ENCODE data around the gene SAMSN1.
A peak's percentile ranks its signal among the peaks of the same experiment; 100 is the strongest.

Gene SAMSN1

DNA sequence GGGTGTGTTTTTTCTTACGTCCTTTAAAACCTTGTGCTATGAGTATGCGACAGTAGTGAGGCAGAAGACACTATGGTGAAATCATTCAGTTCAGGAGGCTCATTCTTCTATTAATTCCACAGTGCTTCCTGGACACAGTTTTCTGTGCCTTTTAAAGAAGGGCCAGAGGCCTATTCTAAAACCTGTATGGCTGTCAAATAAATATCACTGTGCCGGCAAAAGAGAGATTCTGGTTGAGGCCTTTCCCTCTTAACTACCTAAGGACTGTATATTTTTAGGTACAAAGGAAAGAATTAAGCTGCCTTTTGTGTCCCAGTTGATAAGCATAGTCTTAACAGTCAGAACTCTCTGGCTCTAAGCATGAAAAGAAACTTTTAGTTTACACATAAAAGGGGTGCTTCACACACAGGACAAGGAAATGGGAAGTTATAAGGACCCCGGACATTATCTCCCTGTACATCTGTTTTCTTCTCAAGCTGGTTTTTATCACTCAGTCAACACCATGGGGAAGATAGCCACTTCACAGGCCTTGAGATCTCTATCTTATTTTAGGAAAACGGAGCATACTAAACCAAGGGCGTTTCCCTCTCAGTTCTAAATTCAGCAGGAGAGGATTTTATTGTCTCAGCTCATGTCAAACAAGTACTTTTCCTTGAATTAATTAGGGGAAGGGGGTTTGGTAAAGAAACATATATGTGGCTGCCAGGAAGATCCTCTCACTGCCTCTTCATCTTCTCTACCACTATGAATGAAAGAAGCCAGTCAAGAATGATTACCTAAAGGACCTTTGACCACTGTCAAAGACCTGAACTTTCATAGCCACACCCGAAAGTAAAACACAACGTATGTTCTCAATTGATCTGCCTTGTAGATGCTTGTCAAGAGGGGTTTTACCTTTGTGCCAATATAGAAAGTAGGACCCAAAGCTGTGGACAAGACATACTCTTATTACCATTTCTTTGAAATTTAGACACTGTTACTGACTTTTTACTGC, 91.8 kb downstream of the SAMSN1 start:
- Mint-ChIP-seq H3K9me3 (peaks cover 2% of the 10 kb centered on the region), H3K4me3 (no peak overlapping the region), H3K27ac (peak overlapping the region; percentile 53), H3K27me3 (no peaks in the 10 kb centered on the region), H3K4me1 (peaks cover 23% of the 10 kb centered on the region), H3K36me3 (no peaks in the 10 kb centered on the region)

DNA sequence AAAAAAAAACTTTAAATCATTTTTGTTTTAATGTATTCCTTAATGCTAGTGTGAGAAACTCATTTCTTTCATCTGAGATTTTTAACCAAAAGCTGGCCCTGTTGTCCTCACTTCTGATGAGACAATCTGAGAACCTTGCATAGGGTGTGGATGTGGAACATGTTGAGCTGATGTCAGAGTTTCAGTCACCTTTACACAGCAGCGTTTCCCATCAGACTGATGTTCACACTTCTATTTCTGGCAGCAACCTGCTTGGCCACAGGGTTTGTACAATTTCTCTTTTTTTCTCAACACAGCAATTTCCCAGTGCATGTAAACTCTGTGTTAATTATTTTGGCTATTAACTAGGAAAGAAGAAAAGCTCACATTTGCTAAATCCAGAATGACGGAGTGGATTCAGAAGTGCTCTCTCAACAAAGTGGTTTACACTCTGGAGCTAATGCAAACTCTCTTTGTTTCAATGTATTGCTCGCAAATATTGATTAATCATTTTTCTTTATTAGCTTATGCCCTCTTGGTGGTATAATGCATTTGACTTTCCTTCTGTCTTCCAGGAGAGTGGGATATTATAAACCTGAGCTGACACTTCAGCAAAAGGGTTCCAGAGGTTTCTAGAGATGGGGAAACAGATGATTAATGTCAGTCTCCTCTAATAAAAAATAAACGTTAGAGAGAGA, 92.6 kb downstream of the SAMSN1 start:
- no peaks in the 10 kb centered on the region for H3K27me3 Mint-ChIP-seq
- no peaks in the 10 kb centered on the region for H3K36me3 Mint-ChIP-seq
- H3K9me3 Mint-ChIP-seq = no peaks in the 10 kb centered on the region
- H3K4me3 Mint-ChIP-seq = no peak overlapping the region
- peak overlapping the region; percentile 57 for H3K27ac Mint-ChIP-seq
- H3K4me1 Mint-ChIP-seq = peaks cover 26% of the 10 kb centered on the region

DNA sequence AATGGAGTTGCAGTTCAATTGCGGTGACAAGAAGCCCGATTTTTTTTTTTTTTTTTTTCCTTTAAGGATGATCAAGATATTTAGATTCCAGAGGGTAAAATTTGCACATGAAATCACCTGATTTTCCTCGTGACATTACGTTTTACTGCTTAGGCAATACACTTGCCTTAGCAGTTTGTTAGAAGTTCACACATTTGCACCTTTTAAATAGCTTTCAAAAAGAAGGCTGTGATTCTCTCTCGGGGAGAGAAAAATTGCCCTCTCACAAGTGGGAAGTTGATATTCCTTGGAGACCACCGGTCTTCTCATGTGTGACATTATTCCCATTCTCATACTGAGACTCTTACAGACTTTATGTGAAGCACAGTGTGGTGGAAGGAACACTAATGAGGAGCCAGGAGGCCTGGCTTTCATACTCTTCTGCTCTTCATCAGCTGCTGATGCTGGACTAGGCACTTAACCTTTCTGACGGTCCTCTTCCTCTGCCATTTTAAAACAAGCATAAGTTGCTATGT, 93.3 kb downstream of the SAMSN1 start:
- Mint-ChIP-seq H3K27ac (peak overlapping the region; percentile 57), H3K36me3 (no peaks in the 10 kb centered on the region), H3K9me3 (no peaks in the 10 kb centered on the region), H3K4me3 (no peak overlapping the region), H3K27me3 (no peaks in the 10 kb centered on the region), H3K4me1 (peaks cover 26% of the 10 kb centered on the region)

DNA sequence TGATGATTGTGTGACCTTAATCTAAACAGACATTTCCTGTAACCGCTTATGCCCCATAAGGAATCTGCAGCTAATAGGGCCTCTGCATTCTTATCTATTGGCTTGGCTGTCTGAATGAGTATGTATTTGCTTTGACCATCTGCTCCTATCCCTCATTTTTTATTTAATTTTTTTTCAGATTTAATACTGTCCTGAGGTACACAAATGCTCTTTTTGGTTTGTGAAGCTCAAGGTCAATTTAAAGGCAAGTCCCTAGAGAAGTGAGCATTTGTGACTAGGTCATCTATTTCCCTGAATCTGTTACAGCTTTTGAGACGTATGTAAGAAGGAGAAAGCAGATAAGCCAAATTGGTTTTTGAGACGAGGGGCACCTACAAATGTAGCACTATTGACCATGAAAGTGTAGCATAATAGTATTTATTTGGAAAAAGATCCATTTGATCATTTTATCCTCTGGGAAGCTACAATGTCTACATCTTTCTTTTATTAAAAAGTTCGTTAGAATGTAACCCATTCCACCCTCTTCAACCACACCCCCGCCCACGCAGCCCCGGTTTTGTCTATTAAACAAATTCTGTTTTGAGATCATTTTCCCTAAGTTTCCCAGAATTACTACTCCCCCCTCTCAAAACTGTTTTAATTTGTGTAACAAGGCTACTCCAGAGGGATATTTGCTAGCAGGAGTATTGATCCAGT, 93.9 kb downstream of the SAMSN1 start:
- Mint-ChIP-seq H3K9me3 (no peaks in the 10 kb centered on the region), H3K36me3 (no peaks in the 10 kb centered on the region), H3K4me1 (peaks cover 26% of the 10 kb centered on the region), H3K27me3 (no peaks in the 10 kb centered on the region), H3K4me3 (no peak overlapping the region), H3K27ac (peak overlapping the region; percentile 52)

DNA sequence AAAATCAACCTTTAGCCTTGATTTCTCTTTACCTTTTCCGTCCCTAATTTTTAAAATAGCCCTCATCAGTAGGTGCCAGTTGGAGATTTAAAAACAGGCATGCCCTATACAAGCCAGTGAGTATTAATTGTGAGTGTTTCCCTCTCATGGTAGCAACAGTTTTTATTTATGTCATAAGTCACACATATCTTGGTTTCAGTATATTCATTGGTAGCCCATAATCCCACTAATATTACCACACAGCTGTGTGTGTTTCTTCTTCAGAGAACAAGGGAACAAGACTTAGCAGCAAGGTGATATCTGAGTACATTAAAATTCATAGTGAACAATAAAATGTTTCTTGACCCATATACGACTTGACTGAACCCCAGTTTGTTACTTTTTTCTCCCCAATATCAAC, 94.6 kb downstream of the SAMSN1 start:
- no peaks in the 10 kb centered on the region for H3K9me3 Mint-ChIP-seq
- peaks cover 26% of the 10 kb centered on the region for H3K4me1 Mint-ChIP-seq
- no peaks in the 10 kb centered on the region for H3K36me3 Mint-ChIP-seq
- no peak overlapping the region for H3K27ac Mint-ChIP-seq
- H3K4me3 Mint-ChIP-seq = no peak overlapping the region
- H3K27me3 Mint-ChIP-seq = no peaks in the 10 kb centered on the region

DNA sequence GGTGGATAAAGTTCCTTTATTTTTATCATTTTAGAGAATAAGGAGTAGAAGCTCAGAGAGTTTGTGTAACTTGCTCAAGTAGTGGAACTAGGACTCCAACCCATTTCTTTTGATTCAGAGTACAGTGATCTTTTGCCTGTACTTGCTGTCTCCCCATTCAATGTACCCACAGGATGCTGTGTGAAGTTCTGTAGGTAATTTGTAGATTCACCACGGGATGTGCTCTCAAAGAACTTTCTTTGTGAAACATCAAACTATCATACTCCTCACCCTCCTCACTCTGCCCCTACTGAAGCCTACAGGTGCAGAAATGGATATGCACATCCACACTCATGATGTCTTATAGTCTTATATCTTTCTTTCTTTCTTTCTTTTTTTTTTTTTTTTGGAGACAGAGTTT, 97.3 kb downstream of the SAMSN1 start:
- no peaks in the 10 kb centered on the region for H3K9me3 Mint-ChIP-seq
- H3K27me3 Mint-ChIP-seq = no peaks in the 10 kb centered on the region
- H3K27ac Mint-ChIP-seq = no peak overlapping the region
- no peaks in the 10 kb centered on the region for H3K36me3 Mint-ChIP-seq
- no peak overlapping the region for H3K4me3 Mint-ChIP-seq
- H3K4me1 Mint-ChIP-seq = peaks cover 12% of the 10 kb centered on the region

DNA sequence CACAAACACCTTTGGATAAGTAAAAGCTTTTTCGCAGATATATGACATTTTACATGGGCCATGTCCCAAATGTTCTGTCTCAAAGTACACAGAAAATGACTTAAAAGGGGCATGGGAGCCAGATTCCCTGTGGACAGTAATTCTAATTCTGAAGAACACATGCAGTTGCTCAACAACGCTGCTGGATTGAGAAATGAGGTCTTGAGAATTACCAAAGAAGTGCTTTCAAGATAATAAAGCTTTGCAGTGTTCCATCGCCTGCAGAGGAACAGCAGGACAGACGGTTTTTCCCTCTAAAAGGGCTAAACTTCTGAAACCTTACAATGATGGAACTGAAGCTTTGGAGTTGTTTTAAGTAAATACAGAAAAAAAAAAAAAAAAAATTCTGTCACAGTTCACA, 107.9 kb downstream of the SAMSN1 start:
- Mint-ChIP-seq H3K27me3 (no peaks in the 10 kb centered on the region), H3K4me1 (no peaks in the 10 kb centered on the region), H3K4me3 (no peak overlapping the region), H3K9me3 (peaks cover 3% of the 10 kb centered on the region), H3K36me3 (no peaks in the 10 kb centered on the region), H3K27ac (no peak overlapping the region)

DNA sequence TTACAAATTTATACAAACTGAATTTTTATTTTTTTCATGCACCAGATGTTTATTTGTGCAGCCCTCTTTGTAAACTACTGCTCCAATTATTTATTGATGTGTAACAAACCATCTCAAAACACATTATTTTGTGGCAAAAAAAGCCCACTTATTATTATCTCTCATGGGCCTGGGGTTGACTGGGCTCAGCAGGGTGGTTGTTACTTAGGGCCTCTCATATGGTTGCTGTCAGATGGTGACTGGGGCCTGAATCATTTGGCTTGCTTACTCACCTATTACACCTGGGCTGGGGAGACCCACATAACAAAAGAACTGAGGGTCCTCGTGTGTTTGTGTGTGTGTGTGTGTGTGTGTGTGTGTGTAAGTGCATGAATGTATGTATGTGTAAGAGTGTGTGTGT, 110.7 kb downstream of the SAMSN1 start:
- Mint-ChIP-seq H3K27me3 (no peaks in the 10 kb centered on the region), H3K9me3 (peaks cover 3% of the 10 kb centered on the region), H3K27ac (no peak overlapping the region), H3K4me1 (no peaks in the 10 kb centered on the region), H3K4me3 (no peak overlapping the region), H3K36me3 (no peaks in the 10 kb centered on the region)

Measured in activated naive CD4-positive, alpha-beta T cell treated with anti-CD3 and anti-CD28 coated beads, Interleukin-2, amount 50 U/mL, for 24 hours (primary cell).